IMR-90 (cell line): ENCODE measurements around the gene NCBP2L. TPM values are rescaled to one million over a fixed set of nuclear protein-coding genes. Genes with fewer than 3 reads are reported as not detected.

ENCODE experiments used
- ATAC-seq: fragments of 200-7000 bp; cut with Tn5 transposase; 2 replicates; pipeline ENCODE4 v1.9.1; 2020; ENCODE audit warnings: low read depth, mild to moderate bottlenecking, moderate library complexity
- BruUV-seq: library from RNA; stranded (reverse); fragments of 400-500 nt; replicated peaks from 2 replicates; lab custom pipeline; 2021; lab: Mats Ljungman, UMichigan
- CTCF ChIA-PET: fragments of 300-600 bp; formaldehyde crosslinking; extraction: SDS; loops from one replicate; lab custom pipeline; 2021; ENCODE audit warnings: antibody characterized with exemption; lab: Yijun Ruan, JAX
- POLR2A ChIA-PET: fragments of 300-600 bp; sonication (Branson Sonifier 250); formaldehyde crosslinking; loops from one replicate; lab custom pipeline; 2022; ENCODE audit warnings: antibody characterized with exemption; ENCODE audit not compliant: unreplicated experiment; lab: Charles Lee
- DNase-seq: peaks from one replicate; pipeline ENCODE4 v3.0.0; 2013
- H2AFZ ChIP-seq: replicated peaks from 2 replicates; pipeline ENCODE3; 2013; ENCODE audit warnings: low read length, mild to moderate bottlenecking; ENCODE audit not compliant: poor library complexity
- H2AK5ac ChIP-seq: 2 replicates; pipeline ENCODE4 v1.6.1; 2013; ENCODE audit warnings: low read depth, low read length, inconsistent platforms
- H2AK9ac ChIP-seq: replicated peaks from 2 replicates; pipeline ENCODE3; 2013; ENCODE audit warnings: mild to moderate bottlenecking, low read depth, low read length, moderate library complexity; ENCODE audit not compliant: poor library complexity
- H2BK120ac ChIP-seq: 2 replicates; pipeline ENCODE4 v1.6.1; 2013; ENCODE audit warnings: low read depth, low read length, inconsistent platforms
- H2BK15ac ChIP-seq: 3 replicates; pipeline ENCODE4 v1.6.1; 2013; ENCODE audit warnings: low read depth, low read length, inconsistent platforms
- H2BK20ac ChIP-seq: 2 replicates; pipeline ENCODE4 v1.6.1; 2013; ENCODE audit warnings: low read depth, mild to moderate bottlenecking, inconsistent platforms, low read length, moderate library complexity
- H2BK5ac ChIP-seq: 2 replicates; pipeline ENCODE4 v1.6.1; 2013; ENCODE audit warnings: mild to moderate bottlenecking, low read depth, low read length, inconsistent platforms; ENCODE audit not compliant: poor library complexity, severe bottlenecking
- H3K14ac ChIP-seq: replicated peaks from 2 replicates; pipeline ENCODE4 v1.6.1; 2013; ENCODE audit warnings: low read depth, low read length, inconsistent platforms
- H3K18ac ChIP-seq: 2 replicates; pipeline ENCODE4 v1.6.1; 2013; ENCODE audit warnings: low read depth, low read length, control low read depth
- H3K23ac ChIP-seq: 2 replicates; pipeline ENCODE4 v1.6.1; 2013; ENCODE audit warnings: low read depth, low read length, inconsistent platforms
- H3K27ac ChIP-seq: 2 replicates; pipeline ENCODE4 v1.5.1; 2013; ENCODE audit warnings: mild to moderate bottlenecking, control low read depth, low read length; ENCODE audit not compliant: insufficient read depth
- H3K27me3 ChIP-seq: 2 replicates; pipeline ENCODE4 v1.6.1; 2013; ENCODE audit warnings: low read length; ENCODE audit not compliant: control insufficient read depth, insufficient read depth
- H3K36me3 ChIP-seq: 2 replicates; pipeline ENCODE4 v1.6.1; 2013; ENCODE audit warnings: low read length, mixed read lengths; ENCODE audit not compliant: control insufficient read depth, insufficient read depth
- H3K4ac ChIP-seq: 2 replicates; pipeline ENCODE4 v1.6.1; 2013; ENCODE audit warnings: low read depth, low read length, inconsistent platforms
- H3K4me1 ChIP-seq: 2 replicates; pipeline ENCODE4 v1.6.1; 2013; ENCODE audit warnings: low read length, mixed read lengths; ENCODE audit not compliant: control insufficient read depth, insufficient read depth
- H3K4me2 ChIP-seq: 2 replicates; pipeline ENCODE4 v1.6.1; 2013; ENCODE audit warnings: low read depth, mild to moderate bottlenecking, control low read depth, low read length, moderate library complexity
- H3K4me3 ChIP-seq: 2 replicates; pipeline ENCODE4 v1.5.1; 2013; ENCODE audit warnings: low read depth, mild to moderate bottlenecking, control low read depth, low read length, moderate library complexity; ENCODE audit not compliant: insufficient read depth
- H3K56ac ChIP-seq: 2 replicates; pipeline ENCODE4 v1.6.1; 2013; ENCODE audit warnings: low read length, inconsistent platforms; ENCODE audit not compliant: insufficient read depth; ENCODE audit errors: extremely low read depth
- H3K79me1 ChIP-seq, 2 experiments: 2 replicates each; pipeline ENCODE4 v1.6.1; 2013; ENCODE audit warnings: low read length in 2 of 2, inconsistent platforms in 1 of 2, low read depth in 1 of 2
- H3K9ac ChIP-seq: 2 replicates; pipeline ENCODE4 v1.6.1; 2013; ENCODE audit warnings: low read depth, low read length, control low read depth
- H3K9me1 ChIP-seq: 2 replicates; pipeline ENCODE4 v1.6.1; 2013; ENCODE audit warnings: low read length, inconsistent platforms; ENCODE audit not compliant: insufficient read depth
- H3K9me3 ChIP-seq: 2 replicates; pipeline ENCODE4 v1.6.1; 2013; ENCODE audit warnings: low read length; ENCODE audit not compliant: control insufficient read depth, insufficient read depth
- H4K20me1 ChIP-seq: 2 replicates; pipeline ENCODE4 v1.6.1; 2013; ENCODE audit warnings: low read length, inconsistent platforms; ENCODE audit not compliant: insufficient read depth
- H4K5ac ChIP-seq: 2 replicates; pipeline ENCODE4 v1.6.1; 2013; ENCODE audit warnings: mild to moderate bottlenecking, low read depth, low read length, control low read depth
- H4K8ac ChIP-seq, 2 experiments: 2 replicates each; pipeline ENCODE4 v1.6.1; 2013; ENCODE audit warnings: low read depth in 2 of 2, low read length in 2 of 2, control low read depth in 1 of 2, inconsistent platforms in 1 of 2
- H4K91ac ChIP-seq: 2 replicates; pipeline ENCODE4 v1.6.1; 2013; ENCODE audit warnings: low read depth, low read length, inconsistent platforms; ENCODE audit not compliant: insufficient read depth
- BHLHE40 ChIP-seq: fragments of 150-350 bp; IDR thresholded peaks from 2 replicates; pipeline ENCODE4 v1.6.1; 2016; ENCODE audit warnings: mild to moderate bottlenecking, low read depth, low read length
- CEBPB ChIP-seq: IDR thresholded peaks from 2 replicates; pipeline ENCODE4 v1.6.1; 2012; ENCODE audit warnings: low read depth, low read length, improper control_type of control experiment
- CHD1 ChIP-seq: IDR thresholded peaks from 2 replicates; pipeline ENCODE4 v1.6.1; 2012; ENCODE audit warnings: low read depth, low read length, improper control_type of control experiment
- FOS ChIP-seq: fragments of 150-350 bp; IDR thresholded peaks from 2 replicates; pipeline ENCODE4 v1.6.1; 2016; ENCODE audit warnings: low read depth, low read length
- MAFK ChIP-seq: IDR thresholded peaks from 2 replicates; pipeline ENCODE4 v1.6.1; 2012; ENCODE audit warnings: low read depth, low read length, improper control_type of control experiment
- MAZ ChIP-seq: IDR thresholded peaks from 2 replicates; pipeline ENCODE4 v1.6.1; 2012; ENCODE audit warnings: low read depth, mild to moderate bottlenecking, low read length, improper control_type of control experiment, moderate library complexity, borderline replicate concordance
- MXI1 ChIP-seq: IDR thresholded peaks from 2 replicates; pipeline ENCODE4 v1.6.1; 2012; ENCODE audit warnings: low read depth, mild to moderate bottlenecking, low read length, moderate library complexity, borderline replicate concordance
- NFE2L2 ChIP-seq: fragments of 150-350 bp; IDR thresholded peaks from 2 replicates; pipeline ENCODE4 v1.6.1; 2016; ENCODE audit warnings: low read depth, mild to moderate bottlenecking, low read length
- POLR2A ChIP-seq: IDR thresholded peaks from 2 replicates; pipeline ENCODE4 v1.6.1; 2012; ENCODE audit warnings: mild to moderate bottlenecking, low read depth, low read length
- RCOR1 ChIP-seq: IDR thresholded peaks from 2 replicates; pipeline ENCODE4 v1.6.1; 2012; ENCODE audit warnings: mild to moderate bottlenecking, low read length, improper control_type of control experiment; ENCODE audit not compliant: insufficient replicate concordance
- RFX5 ChIP-seq: IDR thresholded peaks from 2 replicates; pipeline ENCODE4 v1.8.0; 2012; ENCODE audit warnings: low read depth, mild to moderate bottlenecking, low read length, moderate library complexity
- SMC3 ChIP-seq: fragments of 150-350 bp; IDR thresholded peaks from 2 replicates; pipeline ENCODE4 v1.6.1; 2016; ENCODE audit warnings: low read depth, mild to moderate bottlenecking, antibody characterized with exemption, low read length, moderate library complexity
- WGBS, 2 experiments: methylation state at CpG; one replicate each; pipeline versions ENCODE4 v1.1.5 to v1.1.7; 2013; ENCODE audit warnings: missing lambda C conversion rate in 2 of 2; ENCODE audit not compliant: insufficient read length in 1 of 2; ENCODE audit errors: extremely low coverage in 2 of 2; 5-methylcytosine and 5-hydroxymethylcytosine counted together
- dilution Hi-C: fragments of 300-500 bp; cut with HindIII; formaldehyde crosslinking; loops from one replicate; pipeline ENCODE4 v1.14.3; 2018; ENCODE audit warnings: low sequenced_read_pairs; ENCODE audit not compliant: unreplicated experiment
- in situ Hi-C: fragments of 300-500 bp; cut with MboI; formaldehyde crosslinking; loops from 3 replicates; pipeline ENCODE4 v1.14.3; 2019; ENCODE audit warnings: low sequenced_read_pairs, inconsistent platforms, mixed read lengths
- intact Hi-C: fragments of 100-400 bp; cut with micrococcal nuclease; formaldehyde crosslinking; loops from 2 replicates; pipeline ENCODE4 v1.10.0; 2022
- polyA plus RNA-seq, 3 experiments: library from polyadenylated mRNA; depleted of rRNA; stranded (reverse); fragments of >200 nt; gene quantifications; 2 replicates each; pipeline ENCODE4 v1.2.3, GENCODE V29; 2012; ENCODE audit warnings: low replicate concordance in 1 of 3
- total RNA-seq: library from RNA; depleted of rRNA; stranded (reverse); fragments of >200 nt; gene quantifications from 2 replicates; pipeline ENCODE4 v1.2.3, GENCODE V29; 2012
- TF ChIP-seq, protein P1 (sequence below): conservative IDR thresholded peaks from 2 replicates; pipeline ENCODE4 v1.5.1; 2012; ENCODE audit warnings: mild to moderate bottlenecking, low read depth, low read length, improper control_type of control experiment
- TF ChIP-seq, protein P2 (sequence below): fragments of 150-350 bp; IDR thresholded peaks from 2 replicates; pipeline ENCODE4 v1.6.1; 2017; ENCODE audit warnings: mild to moderate bottlenecking, antibody characterized with exemption, low read length, low read depth
- TF ChIP-seq, protein P3 (sequence below): fragments of 150-350 bp; IDR thresholded peaks from 2 replicates; pipeline ENCODE4 v1.6.1; 2016; ENCODE audit warnings: low read depth, mild to moderate bottlenecking, low read length, moderate library complexity, borderline replicate concordance

The NCBP2L gene
- total and polyA plus RNA-seq, 2 of the 4 experiments (the other 2 are of a cell fraction) = not detected

DNA sequence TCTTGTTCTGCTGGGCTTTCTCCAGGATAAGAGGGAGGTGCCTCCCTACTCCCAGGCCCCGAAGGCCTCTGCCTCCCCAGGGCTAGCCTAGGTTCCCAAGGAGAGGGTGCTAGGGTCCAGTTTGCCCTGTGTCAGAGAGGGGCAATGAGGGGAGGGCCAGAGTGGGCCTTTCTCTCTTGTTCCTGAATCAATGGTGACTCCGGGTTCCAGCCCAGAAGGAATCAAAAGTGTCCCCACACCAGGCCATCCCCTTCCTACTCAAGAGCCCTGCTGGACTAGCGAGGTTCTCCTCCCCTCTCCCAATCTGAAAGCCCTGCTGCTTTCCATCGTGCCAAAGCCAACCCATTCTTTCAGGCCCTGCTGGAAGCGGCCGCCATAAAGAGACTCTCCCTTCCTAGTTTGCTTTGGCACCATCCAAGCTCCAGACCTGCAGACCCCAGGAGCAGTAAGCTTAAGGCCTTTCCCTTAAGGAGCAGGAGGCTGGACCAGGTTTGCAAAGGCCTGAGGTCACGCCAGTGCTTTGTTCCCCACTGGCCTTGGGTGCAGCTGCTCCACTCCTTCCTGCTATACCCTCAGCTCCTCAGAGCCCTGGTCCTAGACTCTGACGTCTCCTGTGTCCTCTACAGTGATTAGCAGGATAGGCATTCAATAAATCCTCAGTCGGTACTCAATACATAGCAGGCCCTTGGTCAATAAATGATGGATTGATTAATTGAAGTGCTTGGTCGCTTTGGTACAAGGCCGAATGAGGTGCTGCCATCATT is 12.5 kb upstream of the NCBP2L start:
- CTCF ChIA-PET = no interaction called here
- no peak for ATAC-seq

More for the DNA sequence above, 12.5 kb upstream of the NCBP2L start:
- no peak overlapping the region for H3K18ac ChIP-seq
- H3K4me2 ChIP-seq = no peak overlapping the region
- POLR2A ChIA-PET = no interaction called here
- no peak overlapping the region for H2BK15ac ChIP-seq
- BruUV-seq = no TSS peak
- peaks cover 60% of the 10 kb centered on the region for H3K27me3 ChIP-seq
- in situ Hi-C loops (no loop called here), dilution Hi-C loops (no loop called here), intact Hi-C loops (no loop called here)
- no peak overlapping the region for H3K14ac ChIP-seq
- no peak overlapping the region for H3K4me3 ChIP-seq
- no peaks in the 10 kb centered on the region for H3K36me3 ChIP-seq
- no peak overlapping the region for H2AK9ac ChIP-seq
- H3K79me1 ChIP-seq = no peaks in the 10 kb centered on the region
- no peak overlapping the region for H3K56ac ChIP-seq
- H4K91ac ChIP-seq = no peak overlapping the region
- H2BK20ac ChIP-seq = no peak overlapping the region
- H2BK5ac ChIP-seq = no peak overlapping the region
- no peak overlapping the region for H4K5ac ChIP-seq
- TF ChIP-seq BHLHE40 (no peak), MAZ (no peak), RCOR1 (no peak), MAFK (no peak), NFE2L2 (no peak), RFX5 (no peak), FOS (no peak), SMC3 (no peak), CEBPB (no peak), MXI1 (no peak), POLR2A (no peak), CHD1 (no peak)
- TF ChIP-seq, protein P1, sequence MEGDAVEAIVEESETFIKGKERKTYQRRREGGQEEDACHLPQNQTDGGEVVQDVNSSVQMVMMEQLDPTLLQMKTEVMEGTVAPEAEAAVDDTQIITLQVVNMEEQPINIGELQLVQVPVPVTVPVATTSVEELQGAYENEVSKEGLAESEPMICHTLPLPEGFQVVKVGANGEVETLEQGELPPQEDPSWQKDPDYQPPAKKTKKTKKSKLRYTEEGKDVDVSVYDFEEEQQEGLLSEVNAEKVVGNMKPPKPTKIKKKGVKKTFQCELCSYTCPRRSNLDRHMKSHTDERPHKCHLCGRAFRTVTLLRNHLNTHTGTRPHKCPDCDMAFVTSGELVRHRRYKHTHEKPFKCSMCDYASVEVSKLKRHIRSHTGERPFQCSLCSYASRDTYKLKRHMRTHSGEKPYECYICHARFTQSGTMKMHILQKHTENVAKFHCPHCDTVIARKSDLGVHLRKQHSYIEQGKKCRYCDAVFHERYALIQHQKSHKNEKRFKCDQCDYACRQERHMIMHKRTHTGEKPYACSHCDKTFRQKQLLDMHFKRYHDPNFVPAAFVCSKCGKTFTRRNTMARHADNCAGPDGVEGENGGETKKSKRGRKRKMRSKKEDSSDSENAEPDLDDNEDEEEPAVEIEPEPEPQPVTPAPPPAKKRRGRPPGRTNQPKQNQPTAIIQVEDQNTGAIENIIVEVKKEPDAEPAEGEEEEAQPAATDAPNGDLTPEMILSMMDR = no peak
- TF ChIP-seq, protein P2, sequence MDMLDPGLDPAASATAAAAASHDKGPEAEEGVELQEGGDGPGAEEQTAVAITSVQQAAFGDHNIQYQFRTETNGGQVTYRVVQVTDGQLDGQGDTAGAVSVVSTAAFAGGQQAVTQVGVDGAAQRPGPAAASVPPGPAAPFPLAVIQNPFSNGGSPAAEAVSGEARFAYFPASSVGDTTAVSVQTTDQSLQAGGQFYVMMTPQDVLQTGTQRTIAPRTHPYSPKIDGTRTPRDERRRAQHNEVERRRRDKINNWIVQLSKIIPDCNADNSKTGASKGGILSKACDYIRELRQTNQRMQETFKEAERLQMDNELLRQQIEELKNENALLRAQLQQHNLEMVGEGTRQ = no peak
- TF ChIP-seq, protein P3, sequence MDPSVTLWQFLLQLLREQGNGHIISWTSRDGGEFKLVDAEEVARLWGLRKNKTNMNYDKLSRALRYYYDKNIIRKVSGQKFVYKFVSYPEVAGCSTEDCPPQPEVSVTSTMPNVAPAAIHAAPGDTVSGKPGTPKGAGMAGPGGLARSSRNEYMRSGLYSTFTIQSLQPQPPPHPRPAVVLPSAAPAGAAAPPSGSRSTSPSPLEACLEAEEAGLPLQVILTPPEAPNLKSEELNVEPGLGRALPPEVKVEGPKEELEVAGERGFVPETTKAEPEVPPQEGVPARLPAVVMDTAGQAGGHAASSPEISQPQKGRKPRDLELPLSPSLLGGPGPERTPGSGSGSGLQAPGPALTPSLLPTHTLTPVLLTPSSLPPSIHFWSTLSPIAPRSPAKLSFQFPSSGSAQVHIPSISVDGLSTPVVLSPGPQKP = no peak
- H3K9me3 ChIP-seq = no peaks in the 10 kb centered on the region
- 29% methylated on average over 1 of the region's 11 CpGs; no CpG with 5 or more reads in 1 of the 2 experiments for WGBS, 2 experiments
- no peak overlapping the region for H3K9ac ChIP-seq
- no peak overlapping the region for H3K27ac ChIP-seq
- H4K20me1 ChIP-seq = peaks cover 3% of the 10 kb centered on the region; the same call in 1 of the 2 replicates
- H3K4me1 ChIP-seq = no peaks in the 10 kb centered on the region
- H2AK5ac ChIP-seq = no peak overlapping the region
- no peak overlapping the region for H2AFZ ChIP-seq
- H2BK120ac ChIP-seq = no peak overlapping the region
- no peak overlapping the region for H3K4ac ChIP-seq
- no peak for DNase-seq
- no peak overlapping the region for H4K8ac ChIP-seq
- no peak overlapping the region for H3K23ac ChIP-seq
- no peaks in the 10 kb centered on the region for H3K9me1 ChIP-seq
